HCEC 1CT (cell line): ENCODE measurements around the gene SLC25A22.

Experiments used
- DNase-seq: peaks from one replicate; pipeline ENCODE4 v3.0.0-alpha.2; 2017

Gene SLC25A22

GRCh38 chr11:802693-803466, 4.8 kb upstream of the SLC25A22 start:
- no peak for DNase-seq

- DNase-seq = no peak
Observed at GRCh38 chr11:802018-802617, 4.0 kb upstream of the SLC25A22 start.

GRCh38 chr11:801097-801780, 3.2 kb upstream of the SLC25A22 start:
- DNase-seq = no peak

GRCh38 chr11:800473-800872, 2.4 kb upstream of the SLC25A22 start:
- DNase-seq = no peak

- DNase-seq = no peak
Observed at GRCh38 chr11:799641-800316, 1.7 kb upstream of the SLC25A22 start.

- peak; percentile 77 for DNase-seq
Observed at GRCh38 chr11:797296-798092, 587 bp downstream of the SLC25A22 start.

GRCh38 chr11:796565-797295, 1.4 kb downstream of the SLC25A22 start:
- no peak for DNase-seq

- DNase-seq = peak; percentile 90
Observed at GRCh38 chr11:795634-796564, 2.2 kb downstream of the SLC25A22 start.

- no peak for DNase-seq
Observed at GRCh38 chr11:794766-795633, 3.1 kb downstream of the SLC25A22 start.

- no peak for DNase-seq
Observed at GRCh38 chr11:794013-794765, 3.9 kb downstream of the SLC25A22 start.

GRCh38 chr11:793556-793955, 4.5 kb downstream of the SLC25A22 start:
- DNase-seq = no peak

- DNase-seq = no peak
Observed at GRCh38 chr11:792873-793272, 5.2 kb downstream of the SLC25A22 start.

- no peak for DNase-seq
Observed at GRCh38 chr11:792535-792821, 5.6 kb downstream of the SLC25A22 start.

GRCh38 chr11:791658-792534, 6.2 kb downstream of the SLC25A22 start:
- no peak for DNase-seq

- DNase-seq = no peak
Observed at GRCh38 chr11:790721-791564, 7.1 kb downstream of the SLC25A22 start.

- no peak for DNase-seq
Observed at GRCh38 chr11:789943-790342, 8.1 kb downstream of the SLC25A22 start, which contains the start of gene CEND1. Gene CEND1 (minus strand): TSS chr11:790090. CDS start chr11:788576, 1,514 bp downstream.
